AG20443 (cell line): ENCODE measurements around the gene COX4I1.

Experiments
- DNase-seq: peaks from one replicate; pipeline ENCODE4 v3.0.0; 2012; ENCODE audit warnings: low spot score, mixed read lengths

The COX4I1 gene

DNA sequence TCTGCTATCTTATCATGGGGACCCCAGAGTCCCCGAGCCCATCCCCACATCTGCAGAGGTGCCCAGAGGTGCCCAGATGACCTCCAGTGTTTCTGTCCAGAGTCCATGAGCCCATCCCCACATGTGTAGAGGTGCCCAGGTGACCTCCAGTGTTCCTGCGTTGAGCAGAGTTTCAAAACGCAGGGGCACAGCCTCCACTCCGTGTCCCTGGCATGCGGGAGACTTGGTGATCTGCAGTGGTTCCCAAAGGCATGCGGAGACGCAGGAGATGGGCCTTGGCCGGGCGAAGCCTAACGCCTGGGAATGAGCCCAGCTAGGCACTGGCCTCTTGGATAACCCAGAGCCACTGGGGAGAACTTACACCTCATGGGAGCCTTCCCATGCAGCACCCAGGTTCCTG is 41.3 kb downstream of the COX4I1 start:
- no peak for DNase-seq

DNA sequence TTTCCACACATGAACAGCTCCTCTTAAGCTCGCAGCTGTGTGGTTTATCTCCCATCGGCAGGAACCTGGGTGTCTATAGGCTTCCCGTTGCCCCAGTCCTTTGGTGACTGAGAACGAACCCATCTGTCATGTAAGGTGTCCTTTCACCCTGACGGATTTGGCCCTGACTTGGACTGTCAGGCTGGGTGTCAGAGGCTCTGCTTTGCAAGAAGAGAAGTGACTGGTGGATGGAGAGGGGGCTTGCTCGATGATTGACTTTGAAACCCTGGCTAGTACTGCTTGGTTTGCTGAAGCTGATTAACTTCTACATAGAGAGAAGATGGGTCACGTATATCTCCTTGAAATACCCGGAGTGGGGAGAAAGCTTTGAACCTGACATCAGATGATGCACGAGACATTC is 42.9 kb downstream of the COX4I1 start:
- DNase-seq, result no peak

DNA sequence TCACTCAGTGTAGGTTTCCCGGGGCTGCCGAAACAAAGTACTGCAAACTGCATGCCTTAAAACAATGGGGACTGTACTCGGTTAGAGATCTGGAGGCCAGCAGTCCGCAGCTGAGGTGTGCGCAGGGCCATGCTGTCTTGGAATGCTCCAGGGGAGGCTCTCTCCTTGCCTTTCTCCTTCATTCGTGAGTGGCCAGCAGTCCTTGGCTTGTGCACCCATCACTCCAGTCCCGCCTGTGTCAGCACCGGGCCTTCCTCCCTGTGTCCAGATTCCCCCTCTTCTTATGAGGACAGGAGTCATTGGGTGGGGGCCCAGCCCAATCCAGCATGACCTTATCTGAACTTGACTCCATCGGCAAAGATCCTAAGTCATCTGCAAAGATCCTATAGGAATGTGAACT is 43.4 kb downstream of the COX4I1 start:
- no peak for DNase-seq

DNA sequence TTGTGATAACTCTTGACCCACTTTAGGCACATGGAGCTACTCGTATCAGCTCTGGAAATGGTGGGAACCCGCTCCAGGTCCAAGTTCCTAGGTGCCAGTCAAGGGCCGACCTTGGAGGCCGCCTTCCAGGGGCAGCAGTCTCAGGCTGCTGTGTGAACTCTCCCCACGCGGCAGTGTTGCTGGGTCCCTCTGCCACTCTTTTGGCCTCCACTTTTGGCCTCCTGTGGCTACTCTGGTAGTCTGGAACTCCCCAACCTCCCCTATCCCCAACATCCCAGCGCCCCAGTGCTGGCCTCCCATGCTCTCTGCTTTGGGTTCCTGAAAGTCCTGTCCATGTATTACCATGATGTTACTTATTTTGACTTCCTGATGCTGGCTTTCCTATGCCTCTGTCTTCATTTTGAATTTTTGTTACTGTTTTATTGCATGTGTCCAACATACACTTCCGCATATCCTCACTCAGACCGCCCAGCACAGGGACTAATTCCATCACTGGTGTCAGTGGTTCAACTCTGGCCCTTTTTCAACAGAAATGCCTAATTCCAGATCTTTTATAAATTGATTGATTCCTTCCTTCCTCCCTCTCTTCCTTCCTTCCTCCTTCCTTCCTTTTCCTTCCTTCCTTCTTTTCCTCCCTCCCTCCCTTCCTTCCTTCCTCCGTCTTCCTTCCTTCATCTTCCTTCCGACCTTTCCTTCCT is 44.1 kb downstream of the COX4I1 start:
- DNase-seq, result no peak

DNA sequence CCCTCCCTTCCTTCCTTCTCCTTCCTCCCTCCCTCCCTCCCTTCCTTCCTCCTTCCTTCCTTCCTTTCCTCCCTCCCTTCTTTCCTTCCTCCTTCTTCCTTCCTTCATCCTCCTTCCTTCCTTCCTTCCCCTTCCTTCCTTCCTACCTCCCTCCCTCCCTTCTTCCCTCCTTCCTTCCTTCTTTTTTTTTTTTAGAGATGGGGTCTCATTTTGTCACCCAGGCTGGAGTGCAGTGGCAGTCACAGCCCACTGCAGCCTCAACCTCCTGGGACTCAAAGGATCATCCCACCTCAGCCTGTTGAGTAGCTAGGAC is 44.6 kb downstream of the COX4I1 start:
- no peak for DNase-seq

DNA sequence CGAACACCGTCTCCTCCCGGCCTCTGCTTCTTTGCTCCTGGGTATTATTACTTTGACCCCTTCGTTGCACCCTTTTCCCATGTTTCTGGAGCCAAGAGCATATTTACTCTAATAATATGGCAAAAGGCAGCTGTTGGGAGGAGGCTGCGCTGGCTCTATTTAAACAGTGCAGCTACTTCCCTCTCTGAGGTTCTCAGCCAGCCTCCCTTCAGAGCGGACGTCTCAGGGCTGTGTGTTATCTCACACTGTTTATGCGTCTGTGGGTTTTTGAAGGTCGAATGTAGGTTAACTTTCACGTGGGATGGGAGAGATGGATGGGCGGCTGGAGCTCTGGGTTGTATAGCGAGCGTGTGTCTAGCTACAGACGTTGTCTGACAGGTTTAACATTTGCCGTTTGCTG is 45.3 kb downstream of the COX4I1 start:
- DNase-seq, result no peak

DNA sequence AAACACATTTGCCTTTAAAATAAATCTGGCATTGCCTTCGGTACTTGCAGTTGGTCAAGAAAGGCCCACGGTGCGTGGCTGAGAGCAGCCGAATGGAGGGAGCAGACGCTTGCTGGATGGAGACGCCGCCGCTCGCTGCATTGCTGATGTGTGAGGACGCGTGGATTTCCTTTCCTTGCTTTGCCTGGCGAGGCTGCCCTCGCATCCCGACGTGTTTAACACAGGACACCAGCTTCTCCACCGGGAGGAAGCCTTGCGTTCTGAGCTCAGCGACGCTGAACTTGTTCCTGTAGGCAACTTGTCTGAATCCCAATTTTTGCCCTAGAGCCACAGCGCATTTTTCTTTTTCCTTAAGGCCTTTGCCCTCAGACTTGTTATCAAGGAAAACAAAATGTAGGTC is 45.8 kb downstream of the COX4I1 start:
- no peak for DNase-seq

DNA sequence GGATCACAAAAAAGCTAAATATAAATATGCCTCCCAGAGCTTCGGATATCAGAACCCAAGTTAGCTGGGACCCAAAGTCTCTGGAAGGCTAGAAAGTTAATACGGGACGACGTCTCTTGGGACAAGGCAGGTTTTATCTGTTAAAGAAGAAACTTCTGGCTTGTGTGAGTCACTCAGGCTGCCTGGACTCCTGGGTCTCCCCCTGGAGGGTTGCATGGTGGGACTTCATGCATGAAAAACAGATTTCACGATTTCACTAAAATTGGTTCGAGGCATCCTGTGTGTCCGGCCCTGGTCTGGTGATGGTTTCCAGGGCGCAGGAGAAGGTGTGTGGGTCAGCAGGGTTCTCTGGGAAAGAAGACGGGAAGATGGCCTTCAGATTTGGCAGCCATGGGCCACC is 47.0 kb downstream of the COX4I1 start:
- no peak for DNase-seq

DNA sequence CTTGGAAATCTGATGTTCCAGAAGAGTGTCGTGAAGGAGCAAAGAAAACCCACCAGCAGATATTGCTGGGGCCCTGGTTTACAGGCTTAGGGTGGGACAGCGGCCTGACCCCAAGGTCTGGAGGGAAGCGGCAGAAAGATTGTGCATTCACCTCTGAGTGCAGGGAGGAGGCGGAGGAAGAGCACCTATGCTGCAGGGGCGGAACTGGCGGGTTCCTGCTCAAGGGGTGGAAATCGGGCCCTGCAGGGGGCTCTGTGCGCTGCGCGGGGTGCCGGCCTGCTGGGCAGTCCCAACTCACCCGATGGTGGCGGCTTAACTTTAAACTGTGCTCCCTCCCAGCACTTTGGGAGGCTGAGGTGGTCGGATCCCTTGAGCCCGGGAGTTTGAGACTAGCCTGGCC is 47.5 kb downstream of the COX4I1 start:
- no peak for DNase-seq

DNA sequence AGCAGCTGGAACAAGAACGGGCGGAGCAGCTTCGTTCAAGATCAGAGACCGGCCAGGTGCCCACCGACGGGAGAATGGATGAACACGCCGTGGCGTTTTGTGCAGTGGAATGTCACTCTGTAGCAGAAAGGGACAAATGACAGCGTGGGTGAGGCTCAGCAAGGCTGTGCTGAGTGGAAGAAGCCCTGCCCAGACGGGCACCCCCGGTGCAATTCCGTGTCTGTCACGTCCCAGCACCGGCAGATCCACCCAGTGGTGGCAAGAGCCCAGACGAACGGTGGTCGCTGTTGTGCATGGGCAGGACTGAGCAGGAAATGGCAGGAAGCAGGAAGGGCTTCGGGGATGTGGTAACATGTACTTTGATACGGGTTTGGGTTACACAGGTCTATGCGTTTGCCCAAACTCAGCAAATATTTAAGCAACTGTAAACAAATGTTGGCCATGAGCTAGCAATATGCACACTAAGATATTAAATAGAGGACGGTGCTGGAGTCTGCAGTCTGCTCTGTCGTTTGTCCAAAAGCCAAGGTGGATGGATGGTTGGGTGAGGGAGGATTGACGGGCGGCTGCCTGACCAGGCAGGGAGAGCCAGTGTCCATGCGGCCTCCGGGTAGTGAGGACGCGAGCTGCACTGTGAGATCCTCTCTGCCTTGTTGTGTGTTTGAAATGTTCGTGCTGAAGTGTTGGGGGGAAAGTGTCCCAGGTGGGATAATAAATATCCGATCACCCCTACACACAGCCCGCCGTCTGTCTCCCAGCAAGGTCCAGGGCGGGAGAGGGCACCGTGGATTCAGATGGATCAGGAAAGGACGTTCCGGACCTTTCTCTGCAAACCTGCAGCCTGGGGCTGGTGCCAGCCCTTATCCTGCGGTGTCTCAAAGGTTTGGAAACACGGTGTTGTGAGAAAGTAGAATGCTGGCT is 48.4 kb downstream of the COX4I1 start:
- DNase-seq, result no peak

DNA sequence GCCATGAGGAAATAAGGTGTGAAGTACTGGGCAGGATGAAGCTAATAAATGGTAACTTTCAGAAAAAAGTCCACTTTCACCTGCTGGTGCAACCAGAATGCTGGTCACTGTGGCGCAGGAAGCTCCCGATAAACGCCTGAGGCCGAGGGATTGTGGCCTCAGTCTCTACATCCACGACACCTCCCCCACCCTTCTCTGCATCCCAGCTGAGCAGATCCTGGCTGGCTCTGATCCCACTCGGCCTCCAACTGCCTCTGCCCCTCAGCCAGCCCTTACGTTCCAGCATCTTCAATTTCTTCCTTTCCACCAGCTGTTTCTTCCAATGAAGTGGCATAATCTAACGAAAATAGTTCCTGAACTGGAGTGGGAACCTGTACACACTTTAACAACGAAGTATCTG is 49.5 kb downstream of the COX4I1 start:
- no peak for DNase-seq

DNA sequence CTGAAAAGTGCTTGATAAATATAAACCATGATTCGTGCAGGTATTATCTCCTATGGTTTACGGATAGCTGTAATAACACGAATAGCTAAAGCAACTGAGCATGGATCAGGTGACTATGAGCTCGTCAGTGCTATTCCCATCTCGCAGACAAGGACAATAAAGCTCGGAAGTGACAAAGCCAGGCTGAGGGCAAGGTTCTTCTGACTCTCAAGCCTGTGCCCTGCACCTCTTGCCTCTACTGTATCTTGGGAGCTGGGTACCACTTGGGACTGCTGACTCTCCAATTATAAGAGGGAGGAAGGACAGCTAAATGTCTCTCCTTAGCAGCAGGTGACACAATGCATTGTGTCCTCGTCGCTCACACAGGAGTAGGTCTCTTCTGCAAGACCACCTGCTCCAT is 49.9 kb downstream of the COX4I1 start:
- no peak for DNase-seq

DNA sequence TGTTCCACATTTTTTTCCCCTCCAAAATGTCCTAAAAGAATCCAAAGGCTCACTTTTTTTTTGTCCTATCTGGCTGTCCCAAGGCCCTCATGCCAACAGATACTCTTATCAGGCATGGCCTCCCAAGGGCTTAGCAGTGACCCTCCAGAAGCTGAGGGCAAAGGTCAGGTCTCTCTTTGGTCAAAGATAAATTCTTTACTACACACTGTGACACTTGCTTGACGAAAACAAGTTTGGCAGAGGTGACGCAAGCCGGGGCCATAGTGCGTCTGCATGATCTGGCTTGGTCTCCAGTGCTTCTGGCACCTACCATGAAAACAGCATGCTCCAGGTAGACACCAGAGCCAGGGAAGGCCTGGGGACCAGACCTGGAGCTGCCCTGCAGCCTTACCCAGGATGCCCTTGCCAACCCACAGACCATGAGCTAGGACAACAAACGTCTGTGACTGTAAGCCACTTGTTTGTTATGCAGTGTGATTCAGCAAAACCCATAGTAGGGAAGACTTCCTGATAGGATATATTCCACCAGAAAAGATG is 50.9 kb downstream of the COX4I1 start:
- DNase-seq, result no peak

DNA sequence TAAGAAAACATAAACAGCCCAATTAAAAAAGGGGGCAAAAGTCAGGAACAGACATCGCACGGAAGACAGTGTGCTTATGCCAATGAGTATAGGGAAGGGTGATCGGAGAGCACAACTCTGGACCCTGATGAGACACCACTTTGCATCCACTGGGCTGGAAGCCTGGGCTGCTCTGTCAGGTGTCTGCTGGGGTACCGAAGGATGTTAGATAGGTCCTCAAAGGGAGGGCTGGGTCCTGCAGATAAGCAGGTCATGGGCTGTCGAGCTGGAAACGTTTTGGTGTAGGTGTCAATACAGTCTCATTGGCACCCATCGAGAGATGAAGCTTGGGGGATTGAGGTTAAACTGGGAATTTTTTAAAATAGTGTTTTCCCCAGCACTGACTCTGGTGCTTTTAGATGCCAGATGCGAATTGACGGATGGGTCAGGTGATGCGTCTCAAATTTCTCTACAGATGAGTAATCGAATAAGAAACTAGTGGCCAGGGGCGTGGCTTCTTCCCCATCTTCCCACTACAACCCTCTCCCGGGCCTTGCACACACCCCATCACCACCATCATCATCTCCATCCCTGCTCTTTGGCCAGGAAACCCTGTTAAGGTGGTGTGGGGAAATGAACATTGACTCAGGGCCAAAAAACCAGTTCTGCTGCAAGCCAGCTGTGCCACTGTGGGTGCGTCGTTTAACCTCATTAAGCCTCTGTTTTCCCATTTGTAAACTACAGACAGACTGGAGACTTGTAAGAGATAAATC is 51.7 kb downstream of the COX4I1 start:
- no peak for DNase-seq

DNA sequence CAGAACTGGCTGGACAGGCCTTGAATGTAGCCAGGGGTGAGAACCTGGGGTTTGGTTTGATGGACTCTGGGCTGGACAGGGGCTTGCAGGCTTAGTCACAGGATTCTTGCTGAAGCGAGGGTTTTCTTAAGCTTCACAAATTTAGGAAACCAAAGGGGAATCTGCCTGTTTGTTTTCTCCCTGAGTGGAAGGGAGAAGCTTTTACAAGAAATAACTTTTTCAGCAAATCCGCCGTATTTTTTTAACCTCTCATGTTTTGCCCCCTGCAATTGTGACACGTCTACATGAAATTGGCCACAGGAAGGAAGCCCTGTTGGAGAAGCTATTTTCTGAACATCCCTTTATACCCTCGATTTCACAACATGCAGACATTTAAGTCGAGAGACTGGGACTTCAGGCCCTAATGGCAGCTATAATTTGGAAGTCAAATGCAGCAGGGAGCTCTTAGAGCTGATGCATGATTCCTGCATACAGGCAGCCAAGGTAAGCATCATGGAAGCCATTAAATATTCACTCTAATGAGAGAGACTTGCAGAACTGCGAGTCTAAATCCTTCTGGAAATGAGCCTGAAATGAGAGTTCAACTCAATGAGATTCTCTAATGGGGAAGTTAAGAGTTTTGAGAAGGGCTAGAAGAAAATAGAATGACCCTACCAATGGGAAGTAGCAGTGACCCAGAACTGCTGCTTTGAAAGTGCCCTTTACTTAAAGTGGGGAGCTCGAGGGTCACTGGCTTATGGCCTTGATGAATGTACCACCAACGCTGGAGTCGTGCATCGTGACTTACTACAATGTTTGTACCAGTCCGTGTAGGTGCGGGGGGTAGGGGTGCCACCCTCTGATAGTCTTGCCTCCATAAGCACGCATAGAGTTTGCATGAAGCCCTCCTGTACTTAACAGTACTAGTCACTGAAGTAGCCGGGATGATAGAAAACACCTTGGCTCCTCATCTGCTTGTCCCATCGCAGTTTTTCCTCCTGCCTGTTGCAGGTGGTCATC is 54.4 kb downstream of the COX4I1 start:
- DNase-seq, result no peak

DNA sequence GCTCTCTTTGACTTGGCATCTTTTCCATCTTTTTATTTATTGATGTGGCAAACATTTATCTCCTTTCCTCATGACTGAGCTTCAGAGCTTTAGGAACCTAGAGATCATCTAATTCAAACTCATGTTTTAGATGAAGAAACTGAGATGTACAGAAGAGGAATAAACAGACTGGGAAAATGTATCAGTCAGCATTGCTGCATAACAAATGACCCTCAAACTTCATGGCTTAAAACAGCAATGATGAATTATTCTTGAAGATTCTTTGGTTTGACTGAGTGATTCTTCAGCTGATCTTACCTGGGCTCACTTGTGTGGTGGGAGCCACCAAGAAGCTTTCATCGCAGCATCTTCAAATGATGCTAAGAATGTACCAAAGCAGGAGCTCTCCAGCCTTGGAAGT is 55.4 kb downstream of the COX4I1 start:
- no peak for DNase-seq

DNA sequence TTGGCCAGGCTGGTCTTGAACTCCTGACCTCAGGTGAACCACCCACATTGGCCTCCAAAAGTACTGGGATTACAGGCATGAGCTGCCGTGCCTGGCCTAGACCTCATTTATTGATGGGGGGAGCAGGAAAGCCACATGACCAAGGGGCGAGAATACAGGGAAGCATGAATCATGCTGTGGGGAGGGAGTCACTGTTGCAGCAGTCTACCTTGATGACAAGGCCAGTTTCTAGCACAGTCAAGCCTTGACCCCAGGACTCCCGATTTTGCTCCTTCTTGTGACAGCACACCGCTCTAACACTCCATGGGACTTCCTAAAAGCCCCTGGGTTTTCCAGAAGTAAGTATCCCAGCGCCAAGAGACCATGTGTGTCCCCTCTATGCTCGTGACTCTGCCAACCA is 56.6 kb downstream of the COX4I1 start:
- no peak for DNase-seq

DNA sequence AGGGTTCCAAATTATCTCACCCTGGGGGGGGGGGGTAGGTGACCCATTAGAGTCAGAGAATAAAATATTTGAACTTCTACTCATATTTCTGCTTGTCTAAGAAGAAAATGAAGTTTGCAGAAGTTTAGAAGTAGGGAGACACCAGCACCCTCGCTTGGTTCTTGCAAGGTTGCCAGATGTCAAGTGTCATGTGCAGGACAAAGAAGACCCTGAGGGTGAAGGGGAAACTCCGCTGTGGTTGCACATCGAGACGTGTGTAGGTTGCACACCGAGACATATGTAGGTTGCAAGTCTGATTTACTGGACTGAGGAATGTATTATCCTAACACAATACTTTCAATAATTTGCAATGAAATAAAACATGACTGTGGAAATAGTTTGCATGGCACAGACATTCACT is 57.1 kb downstream of the COX4I1 start:
- DNase-seq, result no peak
